H1 (cell line): ENCODE results near the gene GPR139. TPM values are rescaled to one million over a fixed set of nuclear protein-coding genes. Genes with fewer than 3 reads are reported as not detected.

ENCODE experiments used
- MAX ChIP-seq: IDR thresholded peaks from 2 replicates; pipeline ENCODE4 v1.6.1; 2012; ENCODE audit warnings: inconsistent platforms
- RFX5 ChIP-seq: IDR thresholded peaks from 2 replicates; pipeline ENCODE4 v1.6.1; 2011; ENCODE audit warnings: low read depth, low read length, improper control_type of control experiment, borderline replicate concordance
- SP4 ChIP-seq: IDR thresholded peaks from 2 replicates; pipeline ENCODE4 v1.6.1; 2012; ENCODE audit warnings: low read length, inconsistent platforms
- TCF12 ChIP-seq: IDR thresholded peaks from 2 replicates; pipeline ENCODE4 v1.6.1; 2011; ENCODE audit warnings: low read depth, mild to moderate bottlenecking, low read length
- YY1 ChIP-seq: IDR thresholded peaks from 2 replicates; pipeline ENCODE4 v1.6.1; 2011; ENCODE audit warnings: low read depth, mild to moderate bottlenecking, low read length
- polyA plus RNA-seq, 7 experiments: library from polyadenylated mRNA; depleted of rRNA in 3 of 7; stranded (reverse) in 5 of 7; unstranded in 2 of 7; fragments of >200 nt in 5 of 7; fragments of 200-250 nt in 2 of 7; gene quantifications; 1 replicate in 5 of 7; 2 replicates in 1 of 7; 4 replicates in 1 of 7; pipeline versions ENCODE4 v1.2.1 to v1.2.3, GENCODE V29; 2011 to 2013; ENCODE audit warnings: missing spikeins in 2 of 7, mixed read lengths in 2 of 7
- total RNA-seq: library from RNA; stranded (reverse); fragmentation: NEBNext Ultra II Directional; extraction: Animal tissue kit (Norgen Biotek cat#: 25700); gene quantifications from 2 replicates; pipeline ENCODE4 v1.2.1, GENCODE V29; 2021
- TF ChIP-seq, protein P1 (sequence below): fragments of 300-600 bp; sonication (generic); IDR thresholded peaks from 2 replicates; pipeline ENCODE4 v1.7.1; 2012; ENCODE audit warnings: low read length, moderate library complexity, mild to moderate bottlenecking, inconsistent platforms; ENCODE audit not compliant: insufficient replicate concordance

The GPR139 gene
- total and polyA plus RNA-seq, 2 of the 8 experiments (the other 6 are each of a cell fraction or from before 2014, with no cell fraction given), result 0.84 to 2.2 TPM

- TF ChIP-seq, protein P1, sequence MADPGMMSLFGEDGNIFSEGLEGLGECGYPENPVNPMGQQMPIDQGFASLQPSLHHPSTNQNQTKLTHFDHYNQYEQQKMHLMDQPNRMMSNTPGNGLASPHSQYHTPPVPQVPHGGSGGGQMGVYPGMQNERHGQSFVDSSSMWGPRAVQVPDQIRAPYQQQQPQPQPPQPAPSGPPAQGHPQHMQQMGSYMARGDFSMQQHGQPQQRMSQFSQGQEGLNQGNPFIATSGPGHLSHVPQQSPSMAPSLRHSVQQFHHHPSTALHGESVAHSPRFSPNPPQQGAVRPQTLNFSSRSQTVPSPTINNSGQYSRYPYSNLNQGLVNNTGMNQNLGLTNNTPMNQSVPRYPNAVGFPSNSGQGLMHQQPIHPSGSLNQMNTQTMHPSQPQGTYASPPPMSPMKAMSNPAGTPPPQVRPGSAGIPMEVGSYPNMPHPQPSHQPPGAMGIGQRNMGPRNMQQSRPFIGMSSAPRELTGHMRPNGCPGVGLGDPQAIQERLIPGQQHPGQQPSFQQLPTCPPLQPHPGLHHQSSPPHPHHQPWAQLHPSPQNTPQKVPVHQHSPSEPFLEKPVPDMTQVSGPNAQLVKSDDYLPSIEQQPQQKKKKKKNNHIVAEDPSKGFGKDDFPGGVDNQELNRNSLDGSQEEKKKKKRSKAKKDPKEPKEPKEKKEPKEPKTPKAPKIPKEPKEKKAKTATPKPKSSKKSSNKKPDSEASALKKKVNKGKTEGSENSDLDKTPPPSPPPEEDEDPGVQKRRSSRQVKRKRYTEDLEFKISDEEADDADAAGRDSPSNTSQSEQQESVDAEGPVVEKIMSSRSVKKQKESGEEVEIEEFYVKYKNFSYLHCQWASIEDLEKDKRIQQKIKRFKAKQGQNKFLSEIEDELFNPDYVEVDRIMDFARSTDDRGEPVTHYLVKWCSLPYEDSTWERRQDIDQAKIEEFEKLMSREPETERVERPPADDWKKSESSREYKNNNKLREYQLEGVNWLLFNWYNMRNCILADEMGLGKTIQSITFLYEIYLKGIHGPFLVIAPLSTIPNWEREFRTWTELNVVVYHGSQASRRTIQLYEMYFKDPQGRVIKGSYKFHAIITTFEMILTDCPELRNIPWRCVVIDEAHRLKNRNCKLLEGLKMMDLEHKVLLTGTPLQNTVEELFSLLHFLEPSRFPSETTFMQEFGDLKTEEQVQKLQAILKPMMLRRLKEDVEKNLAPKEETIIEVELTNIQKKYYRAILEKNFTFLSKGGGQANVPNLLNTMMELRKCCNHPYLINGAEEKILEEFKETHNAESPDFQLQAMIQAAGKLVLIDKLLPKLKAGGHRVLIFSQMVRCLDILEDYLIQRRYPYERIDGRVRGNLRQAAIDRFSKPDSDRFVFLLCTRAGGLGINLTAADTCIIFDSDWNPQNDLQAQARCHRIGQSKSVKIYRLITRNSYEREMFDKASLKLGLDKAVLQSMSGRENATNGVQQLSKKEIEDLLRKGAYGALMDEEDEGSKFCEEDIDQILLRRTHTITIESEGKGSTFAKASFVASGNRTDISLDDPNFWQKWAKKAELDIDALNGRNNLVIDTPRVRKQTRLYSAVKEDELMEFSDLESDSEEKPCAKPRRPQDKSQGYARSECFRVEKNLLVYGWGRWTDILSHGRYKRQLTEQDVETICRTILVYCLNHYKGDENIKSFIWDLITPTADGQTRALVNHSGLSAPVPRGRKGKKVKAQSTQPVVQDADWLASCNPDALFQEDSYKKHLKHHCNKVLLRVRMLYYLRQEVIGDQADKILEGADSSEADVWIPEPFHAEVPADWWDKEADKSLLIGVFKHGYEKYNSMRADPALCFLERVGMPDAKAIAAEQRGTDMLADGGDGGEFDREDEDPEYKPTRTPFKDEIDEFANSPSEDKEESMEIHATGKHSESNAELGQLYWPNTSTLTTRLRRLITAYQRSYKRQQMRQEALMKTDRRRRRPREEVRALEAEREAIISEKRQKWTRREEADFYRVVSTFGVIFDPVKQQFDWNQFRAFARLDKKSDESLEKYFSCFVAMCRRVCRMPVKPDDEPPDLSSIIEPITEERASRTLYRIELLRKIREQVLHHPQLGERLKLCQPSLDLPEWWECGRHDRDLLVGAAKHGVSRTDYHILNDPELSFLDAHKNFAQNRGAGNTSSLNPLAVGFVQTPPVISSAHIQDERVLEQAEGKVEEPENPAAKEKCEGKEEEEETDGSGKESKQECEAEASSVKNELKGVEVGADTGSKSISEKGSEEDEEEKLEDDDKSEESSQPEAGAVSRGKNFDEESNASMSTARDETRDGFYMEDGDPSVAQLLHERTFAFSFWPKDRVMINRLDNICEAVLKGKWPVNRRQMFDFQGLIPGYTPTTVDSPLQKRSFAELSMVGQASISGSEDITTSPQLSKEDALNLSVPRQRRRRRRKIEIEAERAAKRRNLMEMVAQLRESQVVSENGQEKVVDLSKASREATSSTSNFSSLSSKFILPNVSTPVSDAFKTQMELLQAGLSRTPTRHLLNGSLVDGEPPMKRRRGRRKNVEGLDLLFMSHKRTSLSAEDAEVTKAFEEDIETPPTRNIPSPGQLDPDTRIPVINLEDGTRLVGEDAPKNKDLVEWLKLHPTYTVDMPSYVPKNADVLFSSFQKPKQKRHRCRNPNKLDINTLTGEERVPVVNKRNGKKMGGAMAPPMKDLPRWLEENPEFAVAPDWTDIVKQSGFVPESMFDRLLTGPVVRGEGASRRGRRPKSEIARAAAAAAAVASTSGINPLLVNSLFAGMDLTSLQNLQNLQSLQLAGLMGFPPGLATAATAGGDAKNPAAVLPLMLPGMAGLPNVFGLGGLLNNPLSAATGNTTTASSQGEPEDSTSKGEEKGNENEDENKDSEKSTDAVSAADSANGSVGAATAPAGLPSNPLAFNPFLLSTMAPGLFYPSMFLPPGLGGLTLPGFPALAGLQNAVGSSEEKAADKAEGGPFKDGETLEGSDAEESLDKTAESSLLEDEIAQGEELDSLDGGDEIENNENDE, result no peak
- TF ChIP-seq RFX5 (no peak), SP4 (no peak), YY1 (no peak), MAX (no peak), TCF12 (no peak)
Observed at GRCh38 chr16:20029611-20030010, 44.1 kb downstream of the GPR139 start (continued).
